ENCODE measurements around the gene IRAK2. TPM values are rescaled to one million over a fixed set of nuclear protein-coding genes. Genes with fewer than 3 reads are reported as not detected.

Gene IRAK2
- polyA plus RNA-seq, 6 donors from 2014 or later, result 8.2 to 12.6 (median 10.1) TPM

DNA sequence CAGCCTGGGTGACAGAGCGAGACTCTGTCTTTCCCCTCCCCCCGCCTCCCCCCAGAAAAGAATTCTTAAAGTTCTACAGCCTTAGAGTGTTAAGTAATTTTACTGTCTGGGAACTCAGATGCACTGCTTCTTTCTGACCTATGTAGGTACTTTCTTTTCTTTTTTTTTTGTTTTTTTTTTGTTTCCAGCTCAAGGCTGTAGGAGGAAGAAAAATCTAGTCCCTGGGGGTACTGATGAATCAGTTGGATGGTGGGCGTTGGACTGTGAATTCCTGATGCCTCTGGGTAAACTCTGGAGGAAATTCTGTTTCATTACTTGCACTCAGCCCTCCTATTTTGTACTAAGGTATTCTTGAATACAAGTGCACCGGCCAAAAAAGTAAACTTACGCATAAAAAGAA, 117.2 kb downstream of the IRAK2 start:
- Mint-ChIP-seq H3K4me3 (no peak overlapping the region), H3K27me3 (no peaks in the 10 kb centered on the region), H3K4me1 (peaks cover 9 to 20% (median 15%) of the 10 kb centered on the region in 3 donors), H3K27ac (peak overlapping the region in 3 of 6 donors; percentile 34 to 91 (median 39)), H3K36me3 (no peaks in the 10 kb centered on the region), H3K9me3 (no peaks in the 10 kb centered on the region)
- ATAC-seq (ENCODE audit: low read depth in 2 of 2) (no peak), DNase-seq (no peak)

DNA sequence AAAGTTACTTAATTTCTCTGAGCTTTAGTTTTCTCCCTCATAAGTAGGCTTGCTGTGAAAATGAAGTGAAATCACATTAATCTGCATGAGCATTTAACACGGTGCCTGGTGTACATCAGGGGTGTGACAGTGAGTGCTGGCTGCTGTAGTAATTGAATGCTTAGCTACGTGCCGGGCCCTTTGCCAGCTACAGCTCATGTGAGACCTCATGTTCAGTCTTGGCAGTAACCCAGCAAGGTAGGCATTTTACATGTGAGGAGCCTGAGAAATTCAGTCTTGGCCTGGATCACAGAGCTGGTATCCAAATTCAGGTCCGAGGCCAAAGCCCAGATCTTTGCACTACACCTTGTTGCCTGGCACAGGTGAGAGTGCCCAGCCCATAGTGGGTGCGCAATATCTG, 118.9 kb downstream of the IRAK2 start:
- H3K4me3 Mint-ChIP-seq, result peak overlapping the region in 1 of 8 donors; percentile 1
- H3K27ac Mint-ChIP-seq, result no peak overlapping the region
- no peaks in the 10 kb centered on the region for H3K27me3 Mint-ChIP-seq
- H3K36me3 Mint-ChIP-seq, result no peaks in the 10 kb centered on the region
- peaks cover 9 to 19% (median 19%) of the 10 kb centered on the region in 3 donors for H3K4me1 Mint-ChIP-seq
- ATAC-seq (ENCODE audit: low read depth in 2 of 2) (no peak), DNase-seq (no peak)
- no peaks in the 10 kb centered on the region for H3K9me3 Mint-ChIP-seq

DNA sequence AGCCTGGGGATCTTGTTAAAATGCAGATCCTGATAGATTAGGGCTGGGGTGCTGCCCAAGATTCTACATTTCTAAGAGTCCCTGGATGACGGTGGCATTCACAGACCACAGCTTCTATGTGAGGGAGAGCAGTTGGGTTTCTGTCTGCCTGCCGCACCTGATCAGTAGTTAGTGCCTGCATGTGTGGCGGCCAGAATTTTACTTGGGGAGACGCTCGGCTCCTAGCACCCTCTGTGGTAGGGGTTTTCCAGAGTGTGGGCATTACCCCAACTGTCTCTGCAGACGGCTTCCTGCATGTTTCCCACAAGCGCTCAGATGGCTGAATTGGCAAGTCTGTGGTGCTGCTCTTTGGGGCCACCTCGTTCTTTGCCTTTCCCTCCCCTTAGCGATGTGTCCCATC, 119.8 kb downstream of the IRAK2 start:
- Mint-ChIP-seq H3K36me3 (no peaks in the 10 kb centered on the region), H3K4me1 (peaks cover 9 to 19% (median 19%) of the 10 kb centered on the region in 3 donors), H3K9me3 (no peaks in the 10 kb centered on the region), H3K4me3 (no peak overlapping the region), H3K27me3 (no peaks in the 10 kb centered on the region), H3K27ac (peak overlapping the region in 3 of 6 donors; percentile 50 to 70 (median 67))
- ATAC-seq (ENCODE audit: low read depth in 2 of 2) (peak; percentile 60 to 66), DNase-seq (no peak)

DNA sequence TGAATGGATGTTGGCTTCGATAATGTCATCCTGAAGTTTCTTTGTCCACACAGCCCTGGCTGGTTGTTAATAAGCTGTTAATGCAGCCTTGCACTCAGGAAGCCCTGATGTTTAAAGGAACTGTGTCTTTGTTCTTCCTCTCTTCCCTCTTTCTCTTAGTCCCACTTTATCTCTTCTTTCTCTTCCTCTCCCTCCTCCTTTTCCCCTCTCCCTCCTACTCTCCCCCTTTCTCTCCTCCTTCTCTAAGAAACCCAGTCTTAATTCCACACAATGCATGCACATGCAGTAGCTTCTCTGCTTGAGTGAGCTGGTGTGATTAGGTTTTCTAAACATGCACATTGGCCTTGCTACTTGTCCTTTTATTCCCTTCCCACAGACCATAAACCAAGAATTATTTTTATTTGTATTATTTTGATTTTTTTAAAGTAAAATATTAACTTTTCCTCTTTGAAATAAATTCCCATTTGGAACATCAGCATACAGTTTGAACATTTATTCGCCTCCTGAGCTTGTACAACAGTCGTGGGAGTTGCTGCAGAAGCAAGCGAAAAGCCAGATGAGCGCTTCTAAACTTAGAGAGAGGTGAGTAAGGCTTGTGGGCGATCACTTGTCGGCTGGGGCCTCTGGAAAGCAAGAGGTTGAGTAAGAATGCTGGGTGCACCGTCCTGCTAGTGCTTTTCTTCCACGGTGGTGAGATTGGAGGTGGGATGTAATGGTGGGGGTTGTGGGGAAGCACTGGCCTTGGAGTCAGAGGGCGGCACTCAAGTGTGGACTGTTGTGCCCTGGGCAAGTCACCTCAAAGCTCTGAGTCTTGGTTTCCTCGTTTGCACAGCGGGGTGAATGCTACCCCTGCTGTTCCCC, 120.8 kb downstream of the IRAK2 start:
- Mint-ChIP-seq H3K4me3 (no peak overlapping the region), H3K9me3 (no peaks in the 10 kb centered on the region), H3K4me1 (peaks cover 9 to 19% (median 19%) of the 10 kb centered on the region in 3 donors), H3K36me3 (no peaks in the 10 kb centered on the region), H3K27me3 (no peaks in the 10 kb centered on the region), H3K27ac (peak overlapping the region in 1 of 6 donors; percentile 50)
- no peak for DNase-seq
- ATAC-seq (ENCODE audit: low read depth in 2 of 2), result no peak

DNA sequence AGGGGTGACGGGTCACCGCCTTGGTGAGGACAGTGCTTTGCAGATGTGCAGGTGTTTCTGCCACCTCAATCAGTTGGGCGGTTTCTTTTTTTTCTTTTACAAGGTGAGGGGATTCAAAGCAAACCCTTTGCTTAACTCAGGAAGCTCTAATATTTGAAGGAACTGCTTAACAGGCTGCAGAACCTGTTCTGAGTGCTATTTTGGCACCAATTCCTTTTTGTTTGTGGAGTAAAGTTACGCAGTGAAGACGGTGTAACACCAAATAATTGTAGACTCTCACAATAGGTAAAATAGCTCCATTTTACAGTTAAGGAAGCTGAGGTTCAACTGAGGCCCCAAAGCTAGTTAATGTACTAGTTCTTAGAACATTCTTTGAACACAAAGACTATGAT, 121.4 kb downstream of the IRAK2 start:
- H3K27me3 Mint-ChIP-seq, result no peaks in the 10 kb centered on the region
- H3K4me3 Mint-ChIP-seq, result no peak overlapping the region
- H3K27ac Mint-ChIP-seq, result no peak overlapping the region
- H3K4me1 Mint-ChIP-seq, result peaks cover 9 to 21% (median 20%) of the 10 kb centered on the region in 3 donors
- no peaks in the 10 kb centered on the region for H3K9me3 Mint-ChIP-seq
- no peak for DNase-seq
- H3K36me3 Mint-ChIP-seq, result no peaks in the 10 kb centered on the region
- no peak for ATAC-seq (ENCODE audit: low read depth in 2 of 2)

DNA sequence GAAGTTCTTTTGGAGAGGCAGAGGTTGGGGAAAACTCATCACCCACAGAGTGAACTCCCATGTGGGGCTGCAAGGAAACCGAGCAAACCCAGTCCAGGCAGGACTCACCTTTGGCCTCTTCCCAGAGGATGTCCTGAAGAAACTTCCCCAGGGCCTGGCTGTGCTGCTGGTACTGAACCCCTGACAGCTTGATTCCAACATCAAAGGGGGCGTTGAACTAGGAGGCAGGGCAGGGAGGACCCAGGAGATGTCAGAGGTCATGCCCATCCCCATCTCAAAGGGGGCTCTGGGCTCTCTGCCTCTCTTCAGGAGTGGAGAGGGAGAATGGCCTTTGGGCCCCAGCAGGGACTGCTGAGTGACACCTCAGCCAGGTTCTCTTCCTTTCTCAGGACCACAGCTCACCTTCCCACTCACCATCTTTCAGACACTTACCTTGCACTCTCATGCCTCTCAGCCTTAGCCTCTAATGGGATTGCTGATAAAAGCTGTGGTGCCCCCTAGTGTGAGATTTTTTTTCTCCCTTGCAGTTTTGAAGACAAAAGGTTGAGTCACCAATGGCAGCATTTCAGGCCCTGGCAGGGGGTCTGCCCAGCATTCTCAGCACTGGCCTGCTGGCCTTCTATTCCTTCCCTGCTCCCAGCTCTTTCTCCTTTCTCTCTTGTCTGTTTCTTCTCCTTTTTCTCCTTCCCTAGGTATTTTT, 122.0 kb downstream of the IRAK2 start:
- H3K9me3 Mint-ChIP-seq, result no peaks in the 10 kb centered on the region
- H3K27ac Mint-ChIP-seq, result peak overlapping the region in 5 of 6 donors; percentile 0 to 82 (median 19)
- H3K36me3 Mint-ChIP-seq, result no peaks in the 10 kb centered on the region
- no peaks in the 10 kb centered on the region for H3K27me3 Mint-ChIP-seq
- ATAC-seq (ENCODE audit: low read depth in 2 of 2) (peak; percentile 34 to 49), DNase-seq (peak; percentile 23)
- H3K4me3 Mint-ChIP-seq, result no peak overlapping the region
- H3K4me1 Mint-ChIP-seq, result peaks cover 14 to 27% (median 26%) of the 10 kb centered on the region in 3 donors

DNA sequence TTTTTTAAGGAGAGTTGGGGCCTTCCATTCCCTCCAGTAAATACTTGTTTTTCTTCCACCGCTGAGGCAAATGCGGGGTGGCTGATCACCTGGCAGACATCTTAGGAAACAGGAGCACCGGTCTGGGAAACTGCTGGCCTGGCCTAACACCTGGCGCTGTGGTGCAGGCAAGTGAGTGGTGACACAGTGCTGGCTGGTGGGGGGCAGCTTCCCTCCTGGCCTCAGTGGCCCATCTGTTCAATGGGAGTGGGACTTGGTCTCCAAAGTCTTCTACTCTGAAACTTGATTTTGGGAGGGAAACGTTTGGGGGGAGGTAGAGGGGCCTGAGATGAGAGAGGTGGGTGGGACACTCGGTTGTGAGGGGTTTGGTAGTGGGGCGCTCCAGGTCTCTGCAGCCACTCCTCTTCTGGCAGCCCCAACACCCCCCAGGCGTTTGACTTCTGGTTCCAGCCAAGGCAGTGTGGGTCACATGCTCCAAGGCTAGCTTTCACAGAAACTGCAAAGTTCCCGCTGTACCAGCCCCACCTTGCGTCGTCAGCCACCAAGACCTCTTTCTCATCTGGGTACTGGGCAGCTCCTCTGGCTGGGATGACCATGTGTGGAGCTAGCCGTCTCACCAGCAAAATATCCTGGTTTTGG, 123.3 kb downstream of the IRAK2 start:
- peaks cover 26 to 40% (median 39%) of the 10 kb centered on the region in 3 donors for H3K4me1 Mint-ChIP-seq
- H3K27me3 Mint-ChIP-seq, result no peaks in the 10 kb centered on the region
- H3K4me3 Mint-ChIP-seq, result no peak overlapping the region
- no peaks in the 10 kb centered on the region for H3K36me3 Mint-ChIP-seq
- ATAC-seq (ENCODE audit: low read depth in 2 of 2), result no peak
- no peak for DNase-seq
- H3K9me3 Mint-ChIP-seq, result no peaks in the 10 kb centered on the region
- peak overlapping the region in 2 of 6 donors; percentile 72 to 81 for H3K27ac Mint-ChIP-seq

DNA sequence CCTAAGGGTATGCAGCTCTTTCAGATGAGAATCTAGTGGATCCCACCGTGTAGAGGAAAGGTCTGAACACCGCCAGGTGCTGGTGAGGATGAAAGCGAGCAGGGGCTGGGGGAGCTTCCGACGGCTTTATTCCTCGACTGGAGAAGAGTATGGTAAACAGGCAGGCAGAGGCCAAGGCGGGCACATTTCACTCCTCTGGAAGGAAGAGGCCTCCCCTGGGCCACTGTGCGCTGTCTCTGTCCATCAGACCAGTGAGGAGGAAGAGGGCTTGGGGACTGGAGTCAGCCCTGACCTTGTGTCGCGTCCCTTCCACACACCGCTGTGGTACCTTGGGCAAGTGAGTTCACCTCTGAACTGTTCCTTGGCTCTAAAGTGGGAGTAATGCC, 123.8 kb downstream of the IRAK2 start:
- peak overlapping the region in 1 of 6 donors; percentile 81 for H3K27ac Mint-ChIP-seq
- H3K4me1 Mint-ChIP-seq, result peaks cover 27 to 45% (median 40%) of the 10 kb centered on the region in 3 donors
- H3K36me3 Mint-ChIP-seq, result no peaks in the 10 kb centered on the region
- H3K4me3 Mint-ChIP-seq, result no peak overlapping the region
- ATAC-seq (ENCODE audit: low read depth in 2 of 2) (no peak), DNase-seq (no peak)
- H3K9me3 Mint-ChIP-seq, result no peaks in the 10 kb centered on the region
- H3K27me3 Mint-ChIP-seq, result no peaks in the 10 kb centered on the region

DNA sequence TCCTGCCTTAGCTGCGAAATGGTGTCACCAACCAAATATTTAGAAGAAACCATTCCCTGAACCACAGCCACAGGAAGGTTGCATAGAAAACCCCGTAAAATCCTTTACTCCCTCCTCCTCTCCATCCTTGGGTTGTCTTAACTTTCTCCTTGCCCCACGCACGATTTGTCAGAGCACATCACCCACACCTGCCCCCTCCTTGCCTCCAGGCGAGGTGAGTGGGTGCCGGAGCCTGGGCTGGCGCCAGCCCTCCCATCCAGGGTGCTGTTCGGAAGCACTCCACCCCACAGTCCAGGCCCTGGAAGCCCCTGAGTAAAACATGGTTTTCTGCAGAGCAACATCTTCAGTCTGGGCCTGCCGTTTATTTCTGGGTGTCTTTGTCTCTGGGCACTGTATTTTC, 124.4 kb downstream of the IRAK2 start:
- Mint-ChIP-seq H3K9me3 (no peaks in the 10 kb centered on the region), H3K36me3 (no peaks in the 10 kb centered on the region), H3K4me3 (no peak overlapping the region), H3K4me1 (peaks cover 29 to 50% (median 43%) of the 10 kb centered on the region in 3 donors), H3K27ac (peak overlapping the region in 2 of 6 donors; percentile 39 to 42), H3K27me3 (no peaks in the 10 kb centered on the region)
- ATAC-seq (ENCODE audit: low read depth in 2 of 2) (no peak), DNase-seq (no peak)

DNA sequence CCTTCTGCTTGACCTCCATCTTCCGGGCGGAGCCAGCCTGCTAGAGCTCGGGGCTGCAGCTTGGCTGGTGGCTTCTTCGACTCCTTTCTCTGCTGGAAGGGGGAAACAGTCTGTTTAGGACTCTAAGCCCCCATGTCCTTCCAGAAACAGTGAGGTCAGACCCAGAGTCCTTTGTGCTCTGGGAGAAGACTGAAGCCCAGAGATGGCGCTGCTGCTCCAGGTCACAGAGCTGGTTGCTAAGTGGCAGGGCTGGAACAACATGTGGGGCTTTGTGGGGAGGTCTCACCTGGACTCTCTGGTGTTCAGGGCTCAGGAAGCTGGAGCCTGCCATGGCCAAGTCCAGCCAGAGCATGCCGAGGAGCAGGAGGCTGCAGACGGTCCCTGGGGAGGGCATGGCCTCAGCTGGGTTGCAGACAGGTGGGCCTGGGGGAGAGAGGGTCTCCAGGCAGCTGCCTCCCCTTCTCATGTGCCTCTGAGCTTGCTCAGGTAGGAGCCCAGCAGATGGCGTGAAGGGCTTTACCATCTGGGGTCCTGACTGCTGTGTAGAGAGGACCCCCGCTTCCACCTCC, 125.2 kb downstream of the IRAK2 start:
- peaks cover 31 to 48% (median 43%) of the 10 kb centered on the region in 3 donors for H3K4me1 Mint-ChIP-seq
- ATAC-seq (ENCODE audit: low read depth in 2 of 2) (no peak), DNase-seq (no peak)
- H3K9me3 Mint-ChIP-seq, result no peaks in the 10 kb centered on the region
- no peaks in the 10 kb centered on the region for H3K36me3 Mint-ChIP-seq
- H3K4me3 Mint-ChIP-seq, result no peak overlapping the region
- peak overlapping the region in 3 of 6 donors; percentile 22 to 87 (median 39) for H3K27ac Mint-ChIP-seq
- no peaks in the 10 kb centered on the region for H3K27me3 Mint-ChIP-seq

DNA sequence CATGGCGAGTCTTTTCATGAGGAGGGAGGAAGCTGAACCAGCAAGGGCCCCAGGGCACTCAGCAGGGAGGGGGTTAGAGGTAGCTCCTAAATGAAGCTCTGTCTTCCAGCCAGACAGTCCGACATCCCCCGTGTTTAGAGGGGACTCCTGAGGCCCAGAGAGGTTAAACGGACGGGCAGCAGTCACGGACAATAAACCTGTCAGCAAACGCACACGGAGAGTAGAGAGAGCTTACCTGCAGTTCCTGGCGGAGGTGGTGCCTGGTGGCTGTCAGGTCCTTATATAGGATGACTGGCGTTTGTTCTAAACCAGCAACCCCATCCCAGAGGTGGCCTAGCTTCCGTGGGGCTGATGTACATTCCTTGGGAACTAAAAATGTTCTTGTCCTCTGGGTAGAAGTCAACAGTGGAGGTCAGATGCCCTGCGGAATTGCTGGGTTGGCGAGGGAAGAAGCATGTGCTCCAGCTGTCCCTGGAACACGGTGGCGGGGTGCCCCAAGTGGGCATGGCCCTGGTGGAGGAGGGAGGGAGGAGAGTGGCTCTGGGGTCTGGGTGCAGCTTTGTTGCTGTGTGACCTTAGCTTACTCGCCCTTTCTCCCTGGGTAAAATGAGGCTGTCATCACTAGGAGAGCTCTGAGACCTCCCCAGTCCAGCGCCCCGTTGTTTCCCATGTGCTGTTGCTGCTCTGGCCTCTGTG, 125.9 kb downstream of the IRAK2 start:
- ATAC-seq (ENCODE audit: low read depth in 2 of 2), result no peak

DNA sequence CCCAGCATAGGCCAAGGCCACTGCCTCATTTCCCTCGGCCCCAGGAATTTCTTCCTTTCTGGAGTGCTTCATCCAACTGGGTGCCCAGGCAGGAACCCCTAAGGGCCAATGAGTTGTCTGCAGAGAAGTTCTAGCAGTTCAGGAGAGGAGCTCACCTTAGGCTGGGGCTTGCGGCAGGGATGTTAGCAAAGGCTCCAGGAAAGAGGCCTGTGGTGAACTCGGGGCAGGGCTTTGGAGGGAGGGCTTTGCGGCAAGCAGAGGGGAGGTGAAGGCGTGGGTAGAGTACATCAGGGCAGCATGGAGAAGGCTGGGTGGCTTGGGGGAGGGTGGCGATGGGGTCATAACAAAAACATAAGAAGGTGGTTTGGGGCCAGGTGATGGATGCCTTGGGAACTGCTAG, 126.9 kb downstream of the IRAK2 start:
- Mint-ChIP-seq H3K36me3 (peaks cover 0 to 4% of the 10 kb centered on the region in 2 donors), H3K9me3 (no peaks in the 10 kb centered on the region), H3K27ac (peak overlapping the region; percentile 27 to 94 (median 90)), H3K4me1 (peaks cover 29 to 46% (median 44%) of the 10 kb centered on the region in 3 donors), H3K4me3 (peak overlapping the region in 4 of 8 donors; percentile 47 to 78 (median 70)), H3K27me3 (no peaks in the 10 kb centered on the region)
- no peak for DNase-seq
- ATAC-seq (ENCODE audit: low read depth in 2 of 2), result no peak

More for the DNA sequence above, 125.9 kb downstream of the IRAK2 start:
- Mint-ChIP-seq H3K36me3 (no peaks in the 10 kb centered on the region), H3K4me1 (peaks cover 29 to 46% (median 44%) of the 10 kb centered on the region in 3 donors), H3K27me3 (no peaks in the 10 kb centered on the region), H3K27ac (peak overlapping the region in 4 of 6 donors; percentile 33 to 87 (median 68)), H3K9me3 (no peaks in the 10 kb centered on the region), H3K4me3 (no peak overlapping the region)
- no peak for DNase-seq
